Gastroesophageal sphincter (tissue), 4 donors: ENCODE results near the gene FRZB. TPM values are rescaled to one million over a fixed set of nuclear protein-coding genes. Genes with fewer than 3 reads are reported as not detected.
A peak's percentile ranks its signal among the peaks of the same experiment; 100 is the strongest.

ENCODE experiments used
- ATAC-seq: fragments of 150-250 bp; one replicate; pipeline ENCODE4 v1.9.1; 2016; ENCODE audit warnings: mild to moderate bottlenecking, moderate library complexity
- H3K27ac ChIP-seq, 4 donors: fragments of 200-600 bp; sonication (generic) in 3 of 4; 1 replicate in 3 of 4; 2 replicates in 1 of 4; pipeline ENCODE4 v1.5.1; 2016 to 2019
- H3K27me3 ChIP-seq: fragments of 200-600 bp; sonication (generic); one replicate; pipeline ENCODE4 v1.5.1; 2019
- H3K36me3 ChIP-seq, 2 donors: fragments of 200-600 bp; sonication (generic); one replicate each; pipeline ENCODE4 v1.5.1; 2019; ENCODE audit warnings: control low read depth in 1 of 2
- H3K4me1 ChIP-seq, 3 donors: fragments of 200-600 bp; sonication (generic); 1 replicate in 2 of 3; 2 replicates in 1 of 3; pipeline ENCODE4 v1.5.1; 2016 to 2019; ENCODE audit warnings: control low read depth in 2 of 3
- H3K4me3 ChIP-seq, 2 donors: fragments of 200-600 bp; sonication (generic); one replicate each; pipeline ENCODE4 v1.5.1; 2019; ENCODE audit warnings: mild to moderate bottlenecking in 1 of 2, moderate library complexity in 1 of 2
- H3K9me3 ChIP-seq, 3 donors: fragments of 200-600 bp; sonication (generic); one replicate each; pipeline ENCODE4 v1.5.1; 2017 to 2019; ENCODE audit warnings: control low read depth in 2 of 3
- EP300 ChIP-seq: sonication (generic); formaldehyde crosslinking; IDR thresholded peaks from one replicate; pipeline ENCODE4 v1.6.1; 2017; ENCODE audit warnings: antibody characterized with exemption, mild to moderate bottlenecking
- POLR2A ChIP-seq, 2 donors: fragments of 450-650 bp; IDR thresholded peaks; one replicate each; pipeline ENCODE4 v1.6.1; 2017; ENCODE audit warnings: antibody characterized with exemption in 2 of 2, mild to moderate bottlenecking in 2 of 2, moderate library complexity in 1 of 2
- POLR2AphosphoS5 ChIP-seq: sonication (generic); formaldehyde crosslinking; IDR thresholded peaks from one replicate; pipeline ENCODE4 v1.6.1; 2017; ENCODE audit warnings: antibody characterized with exemption
- WGBS, 2 donors: methylation state at CpG; one replicate each; pipeline ENCODE4 v1.1.5; 2018; ENCODE audit warnings: low coverage in 1 of 2; 5-methylcytosine and 5-hydroxymethylcytosine counted together
- total RNA-seq, 4 donors: library from RNA; depleted of rRNA; stranded (reverse); fragments of >200 nt; gene quantifications; one replicate each; pipeline ENCODE4 v1.1.0, GENCODE V29; 2016
- TF ChIP-seq, protein P1 (sequence below), 4 experiments: fragments of 200-600 bp in 2 of 4; fragments of 450-650 bp in 2 of 4; sonication (generic) in 1 of 4; IDR thresholded peaks; one replicate each; pipeline ENCODE4 v1.5.1; 2017 to 2019; ENCODE audit warnings: antibody characterized with exemption in 4 of 4, mild to moderate bottlenecking in 2 of 4, moderate library complexity in 2 of 4

FRZB gene
- total RNA-seq, 4 donors from 2014 or later, result 8.5 to 88.4 (median 18.6) TPM

GRCh38 chr2:182833084-182833854 lies 33.2 kb downstream of the FRZB start:
- no peaks in the 10 kb centered on the region for H3K9me3 ChIP-seq
- WGBS, 2 donors, result 77 to 89% methylated on average over 7 to 9 of the region's 9 CpGs
- no peaks in the 10 kb centered on the region for H3K27me3 ChIP-seq
- ATAC-seq, result no peak
- H3K36me3 ChIP-seq, result no peaks in the 10 kb centered on the region
- peaks cover 0 to 13% (median 0%) of the 10 kb centered on the region in 3 donors for H3K4me1 ChIP-seq
- no peak overlapping the region for H3K27ac ChIP-seq
- no peak overlapping the region for H3K4me3 ChIP-seq
- TF ChIP-seq POLR2A (IDR thresholded peaks at IDR 0.05) (no peak), POLR2AphosphoS5 (no peak), EP300 (no peak)
- TF ChIP-seq, protein P1, sequence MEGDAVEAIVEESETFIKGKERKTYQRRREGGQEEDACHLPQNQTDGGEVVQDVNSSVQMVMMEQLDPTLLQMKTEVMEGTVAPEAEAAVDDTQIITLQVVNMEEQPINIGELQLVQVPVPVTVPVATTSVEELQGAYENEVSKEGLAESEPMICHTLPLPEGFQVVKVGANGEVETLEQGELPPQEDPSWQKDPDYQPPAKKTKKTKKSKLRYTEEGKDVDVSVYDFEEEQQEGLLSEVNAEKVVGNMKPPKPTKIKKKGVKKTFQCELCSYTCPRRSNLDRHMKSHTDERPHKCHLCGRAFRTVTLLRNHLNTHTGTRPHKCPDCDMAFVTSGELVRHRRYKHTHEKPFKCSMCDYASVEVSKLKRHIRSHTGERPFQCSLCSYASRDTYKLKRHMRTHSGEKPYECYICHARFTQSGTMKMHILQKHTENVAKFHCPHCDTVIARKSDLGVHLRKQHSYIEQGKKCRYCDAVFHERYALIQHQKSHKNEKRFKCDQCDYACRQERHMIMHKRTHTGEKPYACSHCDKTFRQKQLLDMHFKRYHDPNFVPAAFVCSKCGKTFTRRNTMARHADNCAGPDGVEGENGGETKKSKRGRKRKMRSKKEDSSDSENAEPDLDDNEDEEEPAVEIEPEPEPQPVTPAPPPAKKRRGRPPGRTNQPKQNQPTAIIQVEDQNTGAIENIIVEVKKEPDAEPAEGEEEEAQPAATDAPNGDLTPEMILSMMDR (IDR thresholded peaks at IDR 0.05), result no peak

DNA sequence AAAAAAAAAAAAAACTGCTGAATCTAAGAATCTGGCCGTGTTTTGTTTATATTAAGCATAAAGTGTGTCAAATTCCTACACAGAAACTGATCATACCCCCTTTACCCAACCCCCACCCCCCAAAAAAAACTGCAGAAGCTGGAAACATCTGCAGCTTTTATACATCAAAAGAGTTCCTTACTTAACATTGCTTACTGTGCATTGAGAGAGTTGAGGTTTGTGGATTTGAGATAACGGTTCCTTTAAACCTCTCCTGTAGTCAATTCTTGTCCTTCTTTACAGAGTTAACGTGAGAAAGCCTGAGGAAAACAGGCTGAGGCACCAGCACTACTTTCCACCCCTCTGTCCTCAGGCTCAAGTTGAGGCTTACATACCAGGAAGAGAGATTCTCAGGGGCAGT lies 34.5 kb downstream of the FRZB start:
- peaks cover 0 to 25% (median 5%) of the 10 kb centered on the region in 3 donors for H3K4me1 ChIP-seq
- TF ChIP-seq POLR2A (IDR thresholded peaks at IDR 0.05) (no peak), EP300 (no peak)
- WGBS, 2 donors, result 16 to 52% methylated on average over 1 to 3 of the region's 3 CpGs
- no peak for ATAC-seq
- no peaks in the 10 kb centered on the region for H3K27me3 ChIP-seq
- no peaks in the 10 kb centered on the region for H3K9me3 ChIP-seq
- no peak overlapping the region for H3K27ac ChIP-seq
- H3K36me3 ChIP-seq, result no peaks in the 10 kb centered on the region
- no peak overlapping the region for H3K4me3 ChIP-seq

DNA sequence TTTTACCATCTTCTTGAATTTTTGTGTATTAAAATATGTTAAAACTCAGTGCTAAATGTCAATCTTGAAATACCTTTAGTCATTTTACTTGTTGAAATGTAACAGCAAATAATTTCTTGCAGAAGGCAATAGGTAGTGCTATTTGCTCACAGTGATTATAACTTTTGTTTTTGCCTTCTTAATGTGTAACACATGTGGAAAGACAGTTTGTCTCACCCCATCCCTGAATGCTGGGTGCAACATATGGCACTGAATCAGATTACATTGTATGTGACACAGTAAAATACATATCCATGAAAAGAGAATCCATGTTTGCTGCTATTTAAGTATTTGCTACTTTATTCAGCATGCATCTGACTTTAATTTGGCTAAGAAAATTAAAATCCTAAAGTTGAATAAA lies 35.3 kb downstream of the FRZB start:
- no peaks in the 10 kb centered on the region for H3K27me3 ChIP-seq
- H3K27ac ChIP-seq, result no peak overlapping the region
- peaks cover 0 to 26% (median 5%) of the 10 kb centered on the region in 3 donors for H3K4me1 ChIP-seq
- ATAC-seq, result no peak
- H3K36me3 ChIP-seq, result no peaks in the 10 kb centered on the region
- no peak overlapping the region for H3K4me3 ChIP-seq
- TF ChIP-seq POLR2A (IDR thresholded peaks at IDR 0.05) (no peak), EP300 (no peak), POLR2AphosphoS5 (no peak)
- TF ChIP-seq, protein P1 (IDR thresholded peaks at IDR 0.05), result no peak
- no peaks in the 10 kb centered on the region for H3K9me3 ChIP-seq

GRCh38 chr2:182827182-182827879 lies 39.1 kb downstream of the FRZB start:
- Histone ChIP-seq H3K4me3 (no peak overlapping the region), H3K9me3 (no peaks in the 10 kb centered on the region), H3K27ac (peak overlapping the region in 3 of 4 donors; percentile 42 to 65 (median 62)), H3K36me3 (no peaks in the 10 kb centered on the region), H3K27me3 (no peaks in the 10 kb centered on the region), H3K4me1 (peaks cover 0 to 45% (median 7%) of the 10 kb centered on the region in 3 donors)
- TF ChIP-seq, protein P1 (IDR thresholded peaks at IDR 0.05), result no peak
- no peak for TF ChIP-seq POLR2AphosphoS5
- TF ChIP-seq POLR2A (IDR thresholded peaks at IDR 0.05), result no peak
- no peak for TF ChIP-seq EP300
- no peak for ATAC-seq
- WGBS, 2 donors, result 5 to 30% methylated on average over 2 of the region's 2 CpGs

DNA sequence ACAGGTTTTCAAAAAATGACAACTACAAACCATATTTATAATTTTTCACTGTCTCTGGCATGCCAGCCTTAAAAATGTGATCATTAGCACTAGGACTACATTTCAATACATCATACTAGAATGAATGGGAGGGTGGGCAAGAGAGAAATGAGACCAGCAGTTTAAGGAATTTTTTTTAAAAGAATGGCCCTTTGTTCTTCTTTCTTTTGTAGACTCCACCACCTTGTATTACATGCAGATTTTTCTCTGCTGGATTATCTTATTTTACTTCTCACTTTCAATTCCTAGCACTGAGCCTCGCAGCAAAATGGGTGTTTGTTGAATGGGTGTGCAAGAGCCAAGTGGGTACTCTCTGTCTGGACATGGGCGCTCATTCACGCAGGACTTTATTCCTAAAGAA lies 39.9 kb downstream of the FRZB start:
- no peak for ATAC-seq
- H3K27me3 ChIP-seq, result no peaks in the 10 kb centered on the region
- peak overlapping the region in 3 of 4 donors; percentile 42 to 65 (median 62) for H3K27ac ChIP-seq
- WGBS, 2 donors, result 72 to 84% methylated on average over 3 of the region's 3 CpGs
- H3K4me3 ChIP-seq, result no peak overlapping the region
- no peaks in the 10 kb centered on the region for H3K36me3 ChIP-seq
- peaks cover 0 to 48% (median 7%) of the 10 kb centered on the region in 3 donors for H3K4me1 ChIP-seq
- no peaks in the 10 kb centered on the region for H3K9me3 ChIP-seq
- TF ChIP-seq, protein P1 (IDR thresholded peaks at IDR 0.05), result no peak
- TF ChIP-seq EP300 (no peak), POLR2AphosphoS5 (no peak), POLR2A (IDR thresholded peaks at IDR 0.05) (no peak)
